NCI-H1105 (cell line): ENCODE data around the gene SPIRE1.
"Not testable (repeated sequence)": the region's sequence is repeated elsewhere in the genome, so short reads cannot be mapped to it uniquely, and the experiment has no call there.

Experiments used
- DNase-seq: peaks from one replicate; lab custom pipeline; 2025; lab: John Stamatoyannopoulos, UW

SPIRE1 gene

DNA sequence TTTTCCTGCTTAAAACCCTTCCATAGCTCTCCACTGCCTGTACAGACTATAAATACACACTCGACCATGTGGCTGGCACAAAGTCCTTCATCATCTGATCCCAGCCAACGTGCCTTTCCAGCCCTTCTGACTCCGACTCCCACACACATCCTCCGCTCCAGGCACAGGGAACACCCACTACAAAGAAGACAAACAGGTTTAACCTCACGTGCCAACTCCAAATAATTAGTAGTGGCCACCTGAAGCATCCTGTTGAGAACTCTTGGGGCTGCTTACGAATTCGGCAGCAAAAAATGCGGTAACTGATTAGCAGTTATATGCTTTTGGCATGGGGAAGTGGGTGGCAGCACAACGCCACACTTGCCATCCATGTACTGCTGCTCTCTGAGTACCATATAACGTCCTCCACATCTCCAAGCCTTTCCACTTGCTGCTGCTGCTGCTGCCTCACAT, 12.1 kb downstream of the SPIRE1 start:
- peak; percentile 58 for DNase-seq

DNA sequence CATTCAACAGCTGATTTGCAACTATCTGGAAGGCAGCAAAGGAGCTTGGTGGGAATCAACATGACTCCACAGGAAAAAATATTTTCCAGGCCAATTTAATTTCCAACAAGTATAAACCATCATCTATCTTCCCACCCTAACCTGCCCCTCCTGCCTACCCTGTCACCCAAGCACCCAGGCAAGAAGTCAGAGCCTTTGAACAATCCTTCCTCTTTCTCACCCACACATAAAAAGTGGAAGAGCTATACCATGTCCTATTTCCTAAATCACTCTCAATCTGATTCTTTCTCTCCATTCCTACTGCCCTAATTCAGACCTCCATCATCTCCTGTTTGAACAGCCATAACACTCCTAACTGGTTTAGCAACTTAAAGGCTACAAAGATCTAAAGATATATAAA, 12.7 kb downstream of the SPIRE1 start:
- no peak for DNase-seq

DNA sequence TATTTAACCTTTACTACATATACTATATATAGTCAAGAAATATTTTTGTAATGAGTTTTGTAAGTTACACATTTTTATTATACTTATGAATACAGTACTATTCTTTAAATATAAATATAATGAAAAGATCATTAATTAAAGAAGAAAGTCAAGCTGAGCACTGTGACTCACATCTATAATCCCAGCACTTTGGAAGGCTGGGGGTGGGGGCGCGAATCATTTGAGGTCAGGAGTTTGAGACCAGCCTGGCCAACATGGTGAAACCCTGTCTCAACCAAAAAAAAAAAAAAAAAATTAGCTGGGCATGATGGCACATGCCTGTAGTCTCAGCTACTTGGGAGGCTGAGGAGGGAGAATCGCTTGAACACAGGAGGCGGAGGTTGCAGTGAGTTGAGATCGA, 14.2 kb downstream of the SPIRE1 start:
- DNase-seq: not testable (repeated sequence)

DNA sequence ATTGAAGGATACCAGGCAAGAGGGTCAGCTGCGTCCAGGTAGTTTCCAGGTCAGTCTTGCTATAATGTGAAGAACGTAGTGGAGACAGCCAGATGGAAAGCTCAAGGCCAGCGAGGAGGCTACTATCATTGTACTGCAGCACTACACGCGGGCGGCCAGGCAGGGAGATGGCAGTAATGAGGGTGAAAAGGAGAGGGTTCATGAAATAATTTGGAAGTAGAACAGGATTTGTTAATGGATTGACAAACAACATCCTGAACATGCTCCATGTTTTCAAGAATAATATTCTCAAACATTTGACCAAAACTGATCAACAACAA, 17.1 kb downstream of the SPIRE1 start:
- DNase-seq: no peak

DNA sequence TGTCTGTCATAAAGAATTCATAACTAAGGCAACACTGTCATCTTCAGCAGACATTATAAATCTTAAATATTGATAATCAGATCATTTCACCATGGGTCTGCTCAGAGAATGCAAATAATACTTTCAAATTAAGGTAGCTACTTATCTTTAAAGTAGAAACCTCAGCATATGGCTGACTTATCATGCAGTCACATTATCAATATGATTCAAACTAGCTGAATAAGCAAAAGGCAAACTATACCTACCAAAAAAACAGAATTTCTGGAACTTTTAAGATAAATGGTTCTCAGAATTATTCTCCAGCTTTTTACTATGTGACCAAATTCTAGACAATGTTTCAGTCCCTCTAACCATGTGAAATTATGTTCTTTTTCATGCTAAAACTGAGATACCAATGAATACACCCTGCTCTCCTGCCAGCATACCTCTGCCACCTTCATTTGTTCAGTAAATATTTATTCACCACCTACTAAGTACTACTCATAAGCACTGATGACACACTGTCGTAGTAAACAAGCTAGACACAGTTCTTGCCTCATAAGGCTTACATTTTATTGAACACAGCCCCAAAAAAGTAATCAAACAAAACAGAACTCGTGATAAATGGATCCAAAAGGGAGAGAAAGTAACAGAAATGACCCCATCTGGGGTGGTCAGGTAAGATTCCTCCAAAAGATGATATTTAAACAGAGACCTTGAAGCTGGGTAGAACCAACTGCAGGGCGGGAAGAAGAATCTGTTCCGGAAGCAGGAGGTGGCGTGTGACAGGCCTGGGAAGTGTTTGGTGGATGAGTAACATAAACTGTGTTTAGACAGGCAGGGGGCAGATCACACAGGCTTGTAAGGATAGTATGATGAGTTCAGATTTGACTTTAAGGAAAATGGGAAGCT, 17.7 kb downstream of the SPIRE1 start:
- DNase-seq: no peak

DNA sequence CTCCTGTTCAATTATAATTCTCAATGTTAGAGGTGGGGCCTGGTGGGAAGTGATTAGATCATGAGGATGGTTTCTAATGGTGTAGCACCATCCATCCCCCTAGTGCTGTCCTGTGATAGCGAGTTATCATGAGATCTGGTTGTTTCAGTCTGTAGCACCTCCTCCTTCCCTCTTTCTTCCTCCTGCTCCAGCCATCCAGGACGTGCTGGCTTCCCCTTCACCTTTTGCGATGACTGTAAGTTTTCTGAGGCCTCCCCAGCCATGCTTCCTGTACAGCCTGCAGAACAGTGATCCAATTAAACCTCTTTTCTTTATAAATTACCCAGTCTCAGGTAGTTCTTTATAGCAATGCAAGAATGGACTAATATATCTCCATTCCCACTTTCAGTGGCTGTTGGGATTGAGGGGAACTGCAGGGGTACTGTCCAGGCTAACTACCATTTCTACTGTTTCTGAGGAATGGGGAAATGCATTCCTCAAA, 19.2 kb downstream of the SPIRE1 start:
- DNase-seq: no peak

DNA sequence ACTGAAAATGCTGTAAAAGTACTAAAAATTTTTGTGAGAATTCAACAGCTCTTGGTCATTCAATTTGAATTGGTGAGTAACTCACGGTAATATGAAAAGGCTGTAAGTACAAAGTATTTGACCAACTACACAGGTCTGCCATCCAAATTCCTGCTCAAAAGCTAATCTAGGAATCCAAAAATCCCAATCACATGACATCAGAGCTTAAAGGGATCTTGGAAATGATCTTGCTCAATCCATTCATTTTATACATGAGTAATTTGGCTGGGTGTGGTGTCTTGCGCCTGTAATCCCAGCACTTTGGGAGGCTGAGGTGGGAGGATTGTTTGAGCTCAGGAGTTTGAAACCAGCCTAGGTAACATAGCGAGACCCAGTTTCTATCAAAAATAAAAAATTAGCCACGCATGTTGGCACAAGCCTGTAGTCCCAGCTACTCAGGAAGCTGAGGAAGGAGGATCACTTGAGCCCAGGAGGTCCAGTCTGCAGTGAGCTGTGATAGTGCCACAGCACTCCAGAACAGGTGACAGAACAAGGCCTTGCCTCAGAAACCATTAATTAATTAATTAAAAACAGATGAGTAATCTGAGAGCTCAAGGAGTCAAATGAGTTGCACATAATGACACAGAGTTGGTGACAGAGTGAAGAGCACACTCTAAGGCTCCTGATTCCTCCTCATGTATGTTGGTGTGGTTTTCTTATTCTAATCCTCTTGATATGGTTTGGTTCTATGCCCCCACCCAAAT, 19.8 kb downstream of the SPIRE1 start:
- no peak for DNase-seq

DNA sequence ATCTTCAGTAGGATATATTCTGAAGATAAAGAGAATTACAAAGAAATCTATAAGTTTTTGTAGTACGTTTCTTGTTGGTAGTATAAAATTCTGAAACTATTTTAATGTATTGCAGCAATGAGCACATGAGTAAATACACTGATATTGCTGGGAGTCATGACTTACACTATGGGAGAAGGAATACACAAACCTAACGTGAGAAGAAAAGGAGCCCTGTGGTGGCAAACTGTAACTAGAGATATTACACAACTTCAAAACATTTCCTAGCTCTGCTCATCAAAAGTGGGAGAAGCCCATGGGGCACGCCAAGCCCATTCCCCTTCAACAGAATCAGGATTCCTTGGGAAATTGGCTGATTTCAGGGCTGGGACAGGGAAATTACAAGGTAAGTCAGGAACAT, 20.5 kb downstream of the SPIRE1 start:
- no peak for DNase-seq

DNA sequence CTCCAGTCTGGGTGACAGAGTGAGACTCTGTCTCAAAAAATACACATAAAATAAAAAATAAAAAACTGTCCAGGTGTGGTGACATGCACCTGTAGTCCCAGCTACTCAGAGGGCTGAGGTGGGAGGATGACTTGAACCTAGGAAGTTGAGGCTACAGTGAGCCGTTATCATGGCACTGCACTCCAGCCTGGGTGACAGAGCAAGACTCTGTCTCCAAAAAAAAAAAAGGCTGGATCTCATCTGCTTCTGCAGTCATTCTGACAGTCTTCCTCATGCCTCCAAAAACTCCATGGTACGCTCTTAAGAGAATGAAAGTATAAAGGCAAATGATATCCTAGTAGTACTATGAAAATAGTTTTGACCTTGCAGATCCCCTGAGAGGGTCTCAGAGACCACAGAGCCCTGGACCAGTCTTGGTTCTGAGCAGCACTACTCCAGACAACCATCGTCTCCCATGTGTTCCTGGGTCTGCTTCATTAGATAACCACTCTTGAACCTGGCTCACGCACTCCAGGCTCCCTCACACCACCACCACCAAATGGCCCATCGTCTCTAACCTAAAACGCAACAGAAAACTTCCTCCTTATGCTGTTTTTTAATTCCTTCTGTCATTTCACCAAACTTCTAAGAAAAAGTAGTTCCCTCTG, 26.0 kb downstream of the SPIRE1 start:
- no peak for DNase-seq

DNA sequence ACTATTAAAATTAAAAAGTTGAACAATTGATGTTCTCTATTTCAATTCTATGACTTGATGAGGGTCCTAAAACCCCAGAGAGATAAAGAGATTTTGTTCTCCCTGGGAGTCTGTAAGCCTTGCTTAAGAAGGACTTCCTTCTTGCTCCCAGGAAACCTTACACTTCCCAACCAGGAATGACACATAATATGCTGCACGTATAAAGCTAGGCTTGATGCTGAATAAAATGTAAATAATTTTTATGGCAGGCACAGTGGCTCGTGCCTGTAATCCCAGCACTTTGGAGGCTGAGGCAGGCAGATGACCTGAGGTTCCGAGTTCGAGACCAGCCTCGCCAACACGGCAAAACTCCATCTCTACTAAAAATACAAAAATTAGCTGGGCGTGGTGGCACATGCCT, 27.8 kb downstream of the SPIRE1 start:
- DNase-seq: no peak

DNA sequence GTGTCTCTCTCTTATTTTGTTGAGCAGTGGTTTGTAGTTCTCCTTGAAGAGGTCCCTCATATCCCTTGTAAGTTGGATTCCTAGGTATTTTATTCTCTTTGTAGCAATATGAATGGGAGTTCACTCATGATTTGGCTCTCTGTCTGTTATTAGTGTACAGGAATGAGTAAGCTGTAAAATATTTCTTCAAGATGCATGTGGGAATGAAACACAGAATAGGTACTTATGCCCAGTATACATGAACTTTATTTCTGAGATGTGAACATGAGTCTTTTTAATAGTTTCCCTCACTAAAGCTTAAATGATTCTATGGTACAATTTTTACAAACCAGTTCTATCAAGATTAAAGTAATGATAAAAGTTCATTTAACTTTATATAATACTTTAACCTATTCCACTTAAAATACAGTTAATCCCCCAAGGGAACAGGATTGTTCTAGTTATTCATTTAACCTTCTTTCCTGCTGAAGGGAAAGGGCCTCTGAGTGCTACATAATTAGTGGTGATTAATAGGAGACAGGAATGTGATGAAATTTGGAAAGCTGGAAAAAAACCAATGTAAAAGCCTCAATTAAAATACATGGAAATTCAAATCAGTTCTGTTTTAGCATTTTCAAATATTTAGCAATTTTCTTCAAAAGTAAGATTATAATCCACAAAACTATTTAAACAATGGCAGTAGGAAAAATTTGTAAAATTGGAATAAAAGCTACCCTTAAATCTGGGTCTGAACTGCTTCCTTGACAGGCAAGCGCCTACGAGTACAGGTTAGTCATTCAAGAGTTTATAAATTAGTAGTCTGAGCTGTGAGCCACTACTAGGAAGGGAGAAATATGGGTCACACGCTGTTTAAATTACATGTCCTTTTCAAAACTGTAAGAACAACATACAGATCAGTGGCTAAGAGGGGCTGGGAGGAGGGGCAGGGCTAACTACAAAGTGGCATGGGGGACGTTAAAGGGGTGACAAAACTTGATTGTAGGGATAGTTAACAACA, 28.9 kb downstream of the SPIRE1 start:
- no peak for DNase-seq

DNA sequence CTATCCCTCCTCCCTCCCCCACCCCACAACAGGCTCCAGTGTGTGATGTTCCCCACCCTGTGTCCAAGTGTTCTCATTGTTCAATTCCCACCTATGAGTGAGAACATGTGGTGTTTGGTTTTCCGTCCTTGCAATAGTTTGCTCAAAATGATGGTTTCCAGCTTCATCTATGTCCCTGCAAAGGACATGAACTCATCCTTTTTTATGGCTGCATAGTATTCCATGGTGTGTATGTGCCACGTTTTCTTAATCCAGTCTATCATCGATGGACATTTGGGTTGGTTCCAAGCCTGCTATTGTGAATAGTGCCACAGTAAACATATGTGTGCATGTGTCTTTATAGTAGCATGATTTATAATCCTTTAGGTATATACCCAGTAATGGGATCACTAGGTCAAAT, 30.7 kb downstream of the SPIRE1 start:
- DNase-seq: not testable (repeated sequence)

DNA sequence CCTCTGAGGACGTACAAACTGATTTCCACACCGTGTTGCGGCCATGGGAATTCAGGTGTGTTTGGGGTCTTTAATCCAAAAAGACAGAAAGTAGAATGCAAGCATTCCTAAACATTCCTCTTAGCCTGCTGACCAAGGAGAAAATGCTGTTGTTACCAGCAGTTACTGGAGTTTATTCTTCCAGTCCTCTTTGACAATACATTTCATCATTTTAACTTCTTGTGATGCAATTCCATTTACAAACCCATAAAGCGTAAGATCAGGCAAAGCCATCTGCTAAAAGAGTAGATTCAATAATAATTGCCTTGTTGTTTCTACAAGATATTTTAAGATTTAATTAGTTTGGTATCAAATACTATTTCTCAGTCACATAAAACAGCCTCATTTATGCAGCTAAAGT, 32.7 kb downstream of the SPIRE1 start:
- DNase-seq: no peak

DNA sequence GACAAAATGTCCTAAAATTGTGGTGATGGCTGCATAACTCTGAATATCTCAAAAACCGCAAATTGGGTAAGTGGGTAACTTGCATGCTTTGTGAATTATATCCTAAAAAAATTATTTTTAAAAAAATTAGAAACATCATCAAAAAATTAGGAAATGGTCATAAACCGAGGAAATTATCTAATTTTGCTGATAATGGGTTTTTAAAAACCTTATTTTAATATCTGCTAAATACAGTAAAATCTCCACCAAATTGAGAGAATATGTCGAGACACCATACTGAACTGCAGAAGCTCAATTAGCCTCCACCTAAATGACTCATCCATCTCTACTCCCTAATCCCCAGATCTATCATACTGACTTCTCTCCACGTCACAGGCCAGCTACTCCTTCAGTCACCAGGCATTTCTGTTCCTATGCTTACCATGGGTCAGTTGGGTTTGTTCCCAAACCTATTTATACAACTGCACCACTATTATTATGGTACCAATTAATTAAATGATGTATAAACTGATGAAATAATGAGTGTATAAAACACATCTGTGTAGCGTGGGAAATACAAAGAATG, 36.1 kb downstream of the SPIRE1 start:
- no peak for DNase-seq

DNA sequence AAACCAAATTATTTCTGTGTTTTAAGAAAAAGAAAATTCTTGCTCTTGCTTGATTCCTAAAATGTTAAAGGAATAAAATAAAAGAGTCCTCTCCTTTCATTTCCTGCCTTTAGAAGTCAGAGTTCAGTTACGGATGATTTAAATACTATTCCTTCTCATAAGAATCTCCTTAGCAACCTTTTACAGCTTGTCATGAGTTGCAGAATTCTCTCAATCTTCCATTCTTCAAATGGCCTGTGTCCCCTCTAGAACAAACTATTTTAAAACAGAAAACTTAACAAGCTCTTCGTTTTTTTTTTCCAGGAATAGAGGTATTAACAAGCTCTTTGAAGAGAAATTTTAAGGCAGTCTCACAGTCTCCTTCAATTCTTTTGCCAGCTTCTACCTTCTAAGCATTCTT, 42.2 kb downstream of the SPIRE1 start:
- no peak for DNase-seq

DNA sequence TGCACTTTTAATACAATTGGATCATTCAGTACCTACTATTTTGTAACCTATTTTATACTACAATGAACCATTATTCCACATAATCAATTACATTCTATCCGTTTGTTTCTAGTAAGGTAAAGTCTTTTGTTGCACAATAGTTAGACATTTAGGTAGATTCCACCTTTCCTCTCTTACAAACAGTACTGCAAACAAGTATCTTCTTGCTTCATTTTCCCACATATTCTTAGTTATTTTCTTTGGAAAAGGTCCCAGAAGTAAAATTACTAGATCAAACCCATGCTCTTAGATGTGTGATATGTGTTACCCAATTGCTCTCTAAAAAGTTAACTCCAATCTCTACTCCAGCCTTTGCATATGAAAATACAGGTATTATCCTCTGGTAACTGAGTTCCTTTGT, 49.6 kb downstream of the SPIRE1 start:
- no peak for DNase-seq

DNA sequence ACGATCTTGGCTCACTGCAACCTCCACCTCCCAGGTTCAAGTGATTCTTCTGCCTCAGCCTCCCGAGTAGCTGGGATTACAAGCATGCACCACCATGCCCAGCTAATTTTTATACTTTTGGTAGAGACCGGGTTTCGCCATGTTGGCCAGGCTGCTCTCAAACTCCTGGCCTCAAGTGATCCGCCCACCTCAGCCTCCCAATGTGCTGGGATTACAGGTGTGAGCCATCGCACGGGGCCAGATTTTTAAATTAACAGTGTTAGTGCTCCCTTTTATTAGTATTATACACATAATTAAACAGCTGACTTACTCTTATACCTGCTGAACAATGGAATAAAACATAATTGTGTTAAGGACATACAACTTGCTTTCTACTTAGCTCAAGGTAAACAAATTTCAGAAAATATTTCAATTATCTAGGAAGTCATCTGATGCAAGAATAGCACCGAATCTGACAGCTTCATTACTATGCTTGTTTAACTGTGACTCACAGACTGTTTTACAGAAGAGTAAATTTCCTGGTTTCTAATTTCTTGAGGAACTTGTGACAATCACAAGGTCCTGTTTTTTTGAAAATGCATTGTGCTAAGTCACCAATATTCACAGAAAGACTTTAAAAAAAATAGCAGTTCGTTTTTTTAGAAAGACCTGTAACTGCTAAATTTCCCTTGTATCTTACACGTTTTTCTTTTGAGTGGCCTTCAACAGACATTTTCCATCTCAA, 51.2 kb downstream of the SPIRE1 start:
- no peak for DNase-seq

DNA sequence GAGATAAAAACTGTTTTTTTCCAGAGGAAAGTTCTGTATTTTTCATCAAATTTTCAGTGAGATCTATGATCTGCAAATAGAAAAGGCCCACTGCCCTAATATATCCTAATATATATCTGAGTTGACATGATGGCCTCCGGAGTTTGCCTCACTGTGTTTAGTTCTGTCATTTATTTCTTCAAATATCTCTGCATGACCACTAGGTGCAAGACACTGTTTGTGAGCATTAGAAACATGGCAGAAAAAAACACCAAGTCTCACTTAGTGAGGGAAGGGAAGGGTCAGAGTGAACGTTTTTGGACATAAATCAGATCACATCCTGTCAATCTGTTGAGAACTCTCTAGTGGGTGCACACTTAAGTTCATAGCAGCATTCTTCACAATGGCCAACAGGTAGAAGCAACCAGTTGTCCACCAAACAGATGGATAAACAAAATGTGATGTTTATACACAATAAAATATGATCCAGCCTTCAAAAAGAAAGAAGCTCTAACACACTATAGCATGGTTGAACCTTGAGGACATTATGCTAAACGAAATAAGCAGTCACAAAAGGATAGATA, 53.4 kb downstream of the SPIRE1 start:
- DNase-seq: no peak

DNA sequence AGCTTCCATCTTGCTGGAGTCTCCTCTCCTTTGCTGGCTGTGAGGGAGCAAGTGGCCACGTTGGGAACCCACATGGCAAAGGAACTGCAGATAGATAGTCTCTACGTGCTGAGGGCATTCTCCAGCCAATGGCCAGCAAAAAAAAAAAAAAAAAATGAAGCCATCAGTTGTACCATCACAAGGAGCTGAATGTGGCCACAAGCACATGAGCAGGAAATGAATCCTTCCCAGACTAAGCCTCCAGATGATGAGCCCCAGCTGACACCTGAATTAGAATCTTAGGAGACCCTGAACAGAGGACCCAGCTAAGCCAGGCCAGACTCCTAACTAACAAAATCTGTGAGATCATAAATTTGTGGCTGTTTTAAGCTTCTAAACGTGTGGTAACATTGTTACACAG, 57.9 kb downstream of the SPIRE1 start:
- DNase-seq: no peak

DNA sequence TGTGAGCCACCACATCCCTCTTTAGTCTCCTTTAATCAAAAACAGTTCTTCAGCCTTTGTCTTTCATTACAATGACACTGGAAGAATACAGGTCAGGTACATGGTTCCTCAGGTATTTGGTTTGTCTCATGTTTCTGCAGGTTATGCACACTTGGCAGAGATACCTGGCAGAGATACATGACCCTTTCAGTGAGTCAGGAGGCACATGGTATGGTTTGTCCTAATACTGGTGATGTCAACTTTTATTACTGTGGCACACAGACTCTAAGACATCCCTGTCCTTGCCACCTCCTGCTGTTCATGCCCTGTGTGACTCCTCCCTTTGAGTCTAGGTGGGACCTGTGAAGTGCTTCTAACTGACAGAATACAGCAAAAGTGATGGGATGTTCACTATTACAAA, 58.4 kb downstream of the SPIRE1 start:
- no peak for DNase-seq
